Measurements from ENCODE around the gene AP3S2. TPM values are rescaled to one million over a fixed set of nuclear protein-coding genes. Genes with fewer than 3 reads are reported as not detected.
A peak's percentile ranks its signal among the peaks of the same experiment; 100 is the strongest.

The AP3S2 gene
- total and polyA plus RNA-seq, 2 of the 13 experiments (the other 11 are each of a cell fraction or from before 2014, with no cell fraction given): 17.6 to 44.4 TPM

GRCh38 chr15:89857673-89858072, 36.1 kb downstream of the AP3S2 start (continued):
- TF ChIP-seq ZNF282 (IDR thresholded peaks at IDR 0.05; ENCODE audit: partially characterized antibody) (no peak), ERF (CRISPR knock-in tag; IDR thresholded peaks at IDR 0.05) (peak; percentile 63; the same call in 1 of the 2 replicates), DNMT3B (CRISPR knock-in tag; conservative IDR thresholded peaks at IDR 0.05) (no peak), HOXA5 (CRISPR knock-in tag; IDR thresholded peaks at IDR 0.05) (no peak), SP140L (CRISPR knock-in tag; IDR thresholded peaks at IDR 0.05; ENCODE audit: borderline replicate concordance) (no peak), ZNF883 (CRISPR knock-in tag; IDR thresholded peaks at IDR 0.05; ENCODE audit: not compliant biosample characterization) (no peak), NFE2 (CRISPR knock-in tag; IDR thresholded peaks at IDR 0.05) (no peak), ATM (IDR thresholded peaks at IDR 0.05; ENCODE audit: borderline replicate concordance) (no peak), TEAD3 (CRISPR knock-in tag; optimal IDR thresholded peaks at IDR 0.05; ENCODE audit: borderline replicate concordance) (no peak), CBFB (CRISPR knock-in tag; IDR thresholded peaks at IDR 0.05) (no peak), ZNF333 (CRISPR knock-in tag; IDR thresholded peaks at IDR 0.05; ENCODE audit: borderline replicate concordance) (no peak), ZNF24 (IDR thresholded peaks at IDR 0.05) (no peak), MED8 (CRISPR knock-in tag; IDR thresholded peaks at IDR 0.05; ENCODE audit: insufficient replicate concordance) (no peak), SRY (CRISPR knock-in tag; IDR thresholded peaks at IDR 0.05) (no peak), ZNF136 (CRISPR knock-in tag; IDR thresholded peaks at IDR 0.05; ENCODE audit: low read depth) (no peak), TEF (CRISPR knock-in tag; IDR thresholded peaks at IDR 0.05) (no peak), ZNF12 (CRISPR knock-in tag; IDR thresholded peaks at IDR 0.05) (peak; percentile 86), GABPA (IDR thresholded peaks at IDR 0.05; ENCODE audit: low read depth, low read length) (no peak), GABPA (CRISPR knock-in tag; IDR thresholded peaks at IDR 0.05; ENCODE audit: low read depth) (peak; percentile 16; the same call in 1 of the 2 replicates), NRL (CRISPR knock-in tag; IDR thresholded peaks at IDR 0.05; ENCODE audit: borderline replicate concordance) (no peak), PLSCR1 (CRISPR knock-in tag; IDR thresholded peaks at IDR 0.05; ENCODE audit: borderline replicate concordance) (no peak), CTCF (CRISPR knock-in tag; IDR thresholded peaks at IDR 0.05) (no peak), CCDC6 (CRISPR knock-in tag; IDR thresholded peaks at IDR 0.05) (no peak), ZNF775 (CRISPR knock-in tag; IDR thresholded peaks at IDR 0.05; ENCODE audit: borderline replicate concordance) (no peak), ZNF563 (CRISPR knock-in tag; IDR thresholded peaks at IDR 0.05) (no peak)
- TF ChIP-seq, protein P1, sequence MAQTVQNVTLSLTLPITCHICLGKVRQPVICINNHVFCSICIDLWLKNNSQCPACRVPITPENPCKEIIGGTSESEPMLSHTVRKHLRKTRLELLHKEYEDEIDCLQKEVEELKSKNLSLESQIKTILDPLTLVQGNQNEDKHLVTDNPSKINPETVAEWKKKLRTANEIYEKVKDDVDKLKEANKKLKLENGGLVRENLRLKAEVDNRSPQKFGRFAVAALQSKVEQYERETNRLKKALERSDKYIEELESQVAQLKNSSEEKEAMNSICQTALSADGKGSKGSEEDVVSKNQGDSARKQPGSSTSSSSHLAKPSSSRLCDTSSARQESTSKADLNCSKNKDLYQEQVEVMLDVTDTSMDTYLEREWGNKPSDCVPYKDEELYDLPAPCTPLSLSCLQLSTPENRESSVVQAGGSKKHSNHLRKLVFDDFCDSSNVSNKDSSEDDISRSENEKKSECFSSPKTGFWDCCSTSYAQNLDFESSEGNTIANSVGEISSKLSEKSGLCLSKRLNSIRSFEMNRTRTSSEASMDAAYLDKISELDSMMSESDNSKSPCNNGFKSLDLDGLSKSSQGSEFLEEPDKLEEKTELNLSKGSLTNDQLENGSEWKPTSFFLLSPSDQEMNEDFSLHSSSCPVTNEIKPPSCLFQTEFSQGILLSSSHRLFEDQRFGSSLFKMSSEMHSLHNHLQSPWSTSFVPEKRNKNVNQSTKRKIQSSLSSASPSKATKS (CRISPR knock-in tag; IDR thresholded peaks at IDR 0.05): no peak

All from HepG2 (cell line).